HepG2 (cell line): Measurements from ENCODE around the gene RNFT2. TPM values are rescaled to one million over a fixed set of nuclear protein-coding genes. Genes with fewer than 3 reads are reported as not detected.

Experiments used
- BHLHE40 ChIP-seq: IDR thresholded peaks from 2 replicates; pipeline ENCODE4 v1.6.1; 2011; ENCODE audit warnings: low read length, improper control_type of control experiment
- BRD4 ChIP-seq: sonication (generic); formaldehyde crosslinking; IDR thresholded peaks from 2 replicates; pipeline ENCODE4 v1.4.0; 2020; ENCODE audit warnings: missing genetic modification reagents
- CREM ChIP-seq, 2 experiments: sonication (generic) in 1 of 2; formaldehyde crosslinking in 1 of 2; IDR thresholded peaks; 2 replicates each; pipeline versions ENCODE4 v1.4.0 to v1.6.1; 2016 to 2020; ENCODE audit warnings: antibody characterized with exemption in 1 of 2, mild to moderate bottlenecking in 1 of 2, missing genetic modification reagents in 1 of 2
- EED ChIP-seq: sonication (generic); formaldehyde crosslinking; IDR thresholded peaks from 2 replicates; pipeline ENCODE4 v1.5.0; 2020; ENCODE audit warnings: mild to moderate bottlenecking, missing genetic modification reagents
- GLI4 ChIP-seq: sonication (generic); formaldehyde crosslinking; IDR thresholded peaks from 2 replicates; pipeline ENCODE4 v1.5.1; 2020; ENCODE audit warnings: missing genetic modification reagents, mild to moderate bottlenecking, moderate library complexity, borderline replicate concordance
- JDP2 ChIP-seq: sonication (generic); formaldehyde crosslinking; IDR thresholded peaks from 2 replicates; pipeline ENCODE4 v1.8.1; 2022; ENCODE audit warnings: missing genetic modification reagents, borderline replicate concordance
- KDM2A ChIP-seq: sonication (generic); formaldehyde crosslinking; IDR thresholded peaks from 2 replicates; pipeline ENCODE4 v1.4.0; 2020; ENCODE audit warnings: low read depth, missing genetic modification reagents, borderline replicate concordance
- NR2F1 ChIP-seq, 2 experiments: fragments of 450-650 bp in 1 of 2; formaldehyde crosslinking in 1 of 2; IDR thresholded peaks; 2 replicates each; pipeline versions ENCODE4 v1.5.0 to v1.6.1; 2016 to 2020; ENCODE audit warnings: mild to moderate bottlenecking in 1 of 2, missing compliant biosample characterization in 1 of 2, missing genetic modification reagents in 1 of 2, moderate library complexity in 1 of 2
- POLR2AphosphoS5 ChIP-seq: IDR thresholded peaks from 2 replicates; pipeline ENCODE4 v1.6.1; 2012; ENCODE audit warnings: low read depth, low read length
- SRSF4 ChIP-seq: fragments of 200-400 bp; formaldehyde crosslinking; IDR thresholded peaks from one replicate; pipeline ENCODE4 v1.6.1; 2018; ENCODE audit warnings: mild to moderate bottlenecking, low read depth, low read length, moderate library complexity; ENCODE audit not compliant: poor library complexity, severe bottlenecking
- ZNF232 ChIP-seq: sonication (generic); formaldehyde crosslinking; IDR thresholded peaks from 2 replicates; pipeline ENCODE4 v1.4.0; 2020; ENCODE audit warnings: missing genetic modification reagents, borderline replicate concordance
- ZNF547 ChIP-seq: sonication (generic); formaldehyde crosslinking; IDR thresholded peaks from 2 replicates; pipeline ENCODE4 v1.5.1; 2020; ENCODE audit warnings: mild to moderate bottlenecking, missing genetic modification reagents
- ZNF570 ChIP-seq: sonication (generic); formaldehyde crosslinking; IDR thresholded peaks from 2 replicates; pipeline ENCODE4 v1.4.0; 2020; ENCODE audit warnings: mild to moderate bottlenecking, missing genetic modification reagents, borderline replicate concordance
- ZNF766 ChIP-seq: sonication (generic); formaldehyde crosslinking; IDR thresholded peaks from 2 replicates; pipeline ENCODE4 v1.5.0; 2020; ENCODE audit warnings: missing genetic modification reagents, borderline replicate concordance
- ZNF768 ChIP-seq: sonication (generic); formaldehyde crosslinking; IDR thresholded peaks from 2 replicates; pipeline ENCODE4 v1.4.0; 2020; ENCODE audit warnings: missing genetic modification reagents
- ZNF782 ChIP-seq: sonication (generic); formaldehyde crosslinking; IDR thresholded peaks from 2 replicates; pipeline ENCODE4 v1.4.0; 2020; ENCODE audit warnings: missing genetic modification reagents, mild to moderate bottlenecking, borderline replicate concordance
- polyA plus RNA-seq, 8 experiments: library from polyadenylated mRNA; depleted of rRNA in 3 of 8; stranded (reverse) in 7 of 8; unstranded in 1 of 8; fragments of >200 nt; fragmentation: Illumina TruSeq in 4 of 8; extraction: Trizol in 4 of 8; gene quantifications; 2 replicates each; pipeline versions ENCODE4 v1.2.1 to v1.2.3, GENCODE V29; 2011 to 2016; ENCODE audit warnings: low read depth in 4 of 8, missing spikeins in 1 of 8, mixed read lengths in 1 of 8; ENCODE audit not compliant: insufficient read depth in 1 of 8
- total RNA-seq, 5 experiments: library from RNA; depleted of rRNA; stranded (reverse); fragments of >200 nt; fragmentation: Illumina TruSeq; extraction: Trizol; gene quantifications; 2 replicates each; pipeline ENCODE4 v1.2.3, GENCODE V29; 2016; ENCODE audit warnings: low read depth in 1 of 5
- TF ChIP-seq, protein P1 (sequence below): sonication (generic); formaldehyde crosslinking; IDR thresholded peaks from 2 replicates; pipeline ENCODE4 v1.4.0; 2020; ENCODE audit warnings: missing genetic modification reagents
- TF ChIP-seq, protein P2 (sequence below): sonication (generic); formaldehyde crosslinking; IDR thresholded peaks from 2 replicates; pipeline ENCODE4 v1.4.0; 2020; ENCODE audit warnings: missing genetic modification reagents
- TF ChIP-seq, protein P3 (sequence below): IDR thresholded peaks from 2 replicates; pipeline ENCODE4 v1.6.1; 2016; ENCODE audit warnings: missing genetic modification reagents, missing compliant biosample characterization

RNFT2 gene
- total and polyA plus RNA-seq, 2 of the 13 experiments (the other 11 are each of a cell fraction or from before 2014, with no cell fraction given), result 3.3 to 8.3 TPM

DNA sequence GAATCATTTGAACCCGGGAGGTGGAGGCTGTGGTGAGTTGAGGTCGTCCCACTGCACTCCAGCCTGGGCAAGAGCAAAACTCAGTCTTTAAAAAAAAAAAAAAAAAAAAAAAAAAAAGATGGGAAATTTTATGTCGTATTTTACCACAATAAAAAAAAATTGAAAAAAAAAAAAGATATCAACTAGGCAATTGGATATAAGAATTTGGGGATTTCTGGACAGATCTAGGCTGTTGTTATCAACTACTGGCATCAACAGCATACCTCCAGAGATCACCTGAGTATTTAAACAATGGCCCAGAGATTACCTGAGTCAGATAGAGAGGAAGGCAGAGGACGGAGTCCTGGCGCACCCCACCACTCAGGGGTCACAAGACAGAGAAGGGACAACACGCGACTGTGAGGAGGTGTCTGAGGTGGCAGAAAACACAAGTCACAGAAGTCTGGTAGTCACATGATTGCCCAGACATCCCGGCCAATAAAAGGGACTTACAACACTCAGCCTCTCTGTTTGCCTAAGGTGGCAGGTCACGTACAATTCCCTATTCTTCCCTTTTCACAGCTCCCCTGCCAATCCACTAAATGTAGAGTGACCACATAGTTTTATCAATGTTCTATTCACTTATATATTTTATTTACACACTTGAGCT is 2.0 kb upstream of the RNFT2 start (continued):
- TF ChIP-seq, protein P1, sequence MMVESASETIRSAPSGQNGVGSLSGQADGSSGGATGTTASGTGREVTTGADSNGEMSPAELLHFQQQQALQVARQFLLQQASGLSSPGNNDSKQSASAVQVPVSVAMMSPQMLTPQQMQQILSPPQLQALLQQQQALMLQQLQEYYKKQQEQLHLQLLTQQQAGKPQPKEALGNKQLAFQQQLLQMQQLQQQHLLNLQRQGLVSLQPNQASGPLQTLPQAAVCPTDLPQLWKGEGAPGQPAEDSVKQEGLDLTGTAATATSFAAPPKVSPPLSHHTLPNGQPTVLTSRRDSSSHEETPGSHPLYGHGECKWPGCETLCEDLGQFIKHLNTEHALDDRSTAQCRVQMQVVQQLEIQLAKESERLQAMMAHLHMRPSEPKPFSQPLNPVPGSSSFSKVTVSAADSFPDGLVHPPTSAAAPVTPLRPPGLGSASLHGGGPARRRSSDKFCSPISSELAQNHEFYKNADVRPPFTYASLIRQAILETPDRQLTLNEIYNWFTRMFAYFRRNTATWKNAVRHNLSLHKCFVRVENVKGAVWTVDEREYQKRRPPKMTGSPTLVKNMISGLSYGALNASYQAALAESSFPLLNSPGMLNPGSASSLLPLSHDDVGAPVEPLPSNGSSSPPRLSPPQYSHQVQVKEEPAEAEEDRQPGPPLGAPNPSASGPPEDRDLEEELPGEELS (CRISPR knock-in tag), result 0 out of 2 replicates have a peak, but pooled peaks have one; percentile 31
- no peak for TF ChIP-seq ZNF232 (CRISPR knock-in tag)
- TF ChIP-seq ZNF768 (CRISPR knock-in tag), result no peak
- no peak for TF ChIP-seq POLR2AphosphoS5
- no peak for TF ChIP-seq SRSF4
- no peak for TF ChIP-seq ZNF570 (CRISPR knock-in tag)
- no peak for TF ChIP-seq JDP2 (CRISPR knock-in tag)
- peak; percentile 20; the same call in 1 of the 2 replicates for TF ChIP-seq CREM (IDR thresholded peaks at IDR 0.05)
- no peak for TF ChIP-seq CREM (CRISPR knock-in tag; IDR thresholded peaks at IDR 0.05)
- no peak for TF ChIP-seq ZNF782 (CRISPR knock-in tag)
- no peak for TF ChIP-seq EED (CRISPR knock-in tag)
- TF ChIP-seq KDM2A (CRISPR knock-in tag), result no peak
- TF ChIP-seq, protein P2, sequence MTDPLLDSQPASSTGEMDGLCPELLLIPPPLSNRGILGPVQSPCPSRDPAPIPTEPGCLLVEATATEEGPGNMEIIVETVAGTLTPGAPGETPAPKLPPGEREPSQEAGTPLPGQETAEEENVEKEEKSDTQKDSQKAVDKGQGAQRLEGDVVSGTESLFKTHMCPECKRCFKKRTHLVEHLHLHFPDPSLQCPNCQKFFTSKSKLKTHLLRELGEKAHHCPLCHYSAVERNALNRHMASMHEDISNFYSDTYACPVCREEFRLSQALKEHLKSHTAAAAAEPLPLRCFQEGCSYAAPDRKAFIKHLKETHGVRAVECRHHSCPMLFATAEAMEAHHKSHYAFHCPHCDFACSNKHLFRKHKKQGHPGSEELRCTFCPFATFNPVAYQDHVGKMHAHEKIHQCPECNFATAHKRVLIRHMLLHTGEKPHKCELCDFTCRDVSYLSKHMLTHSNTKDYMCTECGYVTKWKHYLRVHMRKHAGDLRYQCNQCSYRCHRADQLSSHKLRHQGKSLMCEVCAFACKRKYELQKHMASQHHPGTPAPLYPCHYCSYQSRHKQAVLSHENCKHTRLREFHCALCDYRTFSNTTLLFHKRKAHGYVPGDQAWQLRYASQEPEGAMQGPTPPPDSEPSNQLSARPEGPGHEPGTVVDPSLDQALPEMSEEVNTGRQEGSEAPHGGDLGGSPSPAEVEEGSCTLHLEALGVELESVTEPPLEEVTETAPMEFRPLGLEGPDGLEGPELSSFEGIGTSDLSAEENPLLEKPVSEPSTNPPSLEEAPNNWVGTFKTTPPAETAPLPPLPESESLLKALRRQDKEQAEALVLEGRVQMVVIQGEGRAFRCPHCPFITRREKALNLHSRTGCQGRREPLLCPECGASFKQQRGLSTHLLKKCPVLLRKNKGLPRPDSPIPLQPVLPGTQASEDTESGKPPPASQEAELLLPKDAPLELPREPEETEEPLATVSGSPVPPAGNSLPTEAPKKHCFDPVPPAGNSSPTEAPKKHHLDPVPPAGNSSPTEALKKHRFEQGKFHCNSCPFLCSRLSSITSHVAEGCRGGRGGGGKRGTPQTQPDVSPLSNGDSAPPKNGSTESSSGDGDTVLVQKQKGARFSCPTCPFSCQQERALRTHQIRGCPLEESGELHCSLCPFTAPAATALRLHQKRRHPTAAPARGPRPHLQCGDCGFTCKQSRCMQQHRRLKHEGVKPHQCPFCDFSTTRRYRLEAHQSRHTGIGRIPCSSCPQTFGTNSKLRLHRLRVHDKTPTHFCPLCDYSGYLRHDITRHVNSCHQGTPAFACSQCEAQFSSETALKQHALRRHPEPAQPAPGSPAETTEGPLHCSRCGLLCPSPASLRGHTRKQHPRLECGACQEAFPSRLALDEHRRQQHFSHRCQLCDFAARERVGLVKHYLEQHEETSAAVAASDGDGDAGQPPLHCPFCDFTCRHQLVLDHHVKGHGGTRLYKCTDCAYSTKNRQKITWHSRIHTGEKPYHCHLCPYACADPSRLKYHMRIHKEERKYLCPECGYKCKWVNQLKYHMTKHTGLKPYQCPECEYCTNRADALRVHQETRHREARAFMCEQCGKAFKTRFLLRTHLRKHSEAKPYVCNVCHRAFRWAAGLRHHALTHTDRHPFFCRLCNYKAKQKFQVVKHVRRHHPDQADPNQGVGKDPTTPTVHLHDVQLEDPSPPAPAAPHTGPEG, result no peak
- TF ChIP-seq ZNF766, result no peak
- no peak for TF ChIP-seq BRD4 (CRISPR knock-in tag)
- TF ChIP-seq GLI4, result no peak
- TF ChIP-seq, protein P3, sequence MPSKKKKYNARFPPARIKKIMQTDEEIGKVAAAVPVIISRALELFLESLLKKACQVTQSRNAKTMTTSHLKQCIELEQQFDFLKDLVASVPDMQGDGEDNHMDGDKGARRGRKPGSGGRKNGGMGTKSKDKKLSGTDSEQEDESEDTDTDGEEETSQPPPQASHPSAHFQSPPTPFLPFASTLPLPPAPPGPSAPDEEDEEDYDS (CRISPR knock-in tag), result peak; percentile 30; the same call in 1 of the 2 replicates
- TF ChIP-seq ZNF547 (CRISPR knock-in tag), result peak; percentile 27; the same call in 1 of the 2 replicates
- TF ChIP-seq BHLHE40, result 0 out of 2 replicates have a peak, but pooled peaks have one; percentile 29
- TF ChIP-seq NR2F1 (CRISPR knock-in tag; IDR thresholded peaks at IDR 0.05), result peak; percentile 67 to 73; a peak in 3 of 4 replicates
